ENCODE data around the gene LGALS9.
"Not testable (repeated sequence)": the region's sequence is repeated elsewhere in the genome, so short reads cannot be mapped to it uniquely, and the experiment has no call there.

LGALS9 gene

GRCh38 chr17:27669850-27670249, 38.9 kb downstream of the LGALS9 start:
- Histone ChIP-seq H3K27ac (no peak overlapping the region), H3K4me2 (no peak overlapping the region), H4K20me1 (no peaks in the 10 kb centered on the region), H3K4me3 (no peak overlapping the region), H3K36me3 (no peaks in the 10 kb centered on the region), H3K4me1 (no peaks in the 10 kb centered on the region), H3K9me3 (no peaks in the 10 kb centered on the region), H3K9ac (no peak overlapping the region), H3K27me3 (no peaks in the 10 kb centered on the region)
- TF ChIP-seq Cebpa-rat (IDR thresholded peaks at IDR 0.05), result no peak

- Histone ChIP-seq H3K9me3 (no peaks in the 10 kb centered on the region), H3K27ac (no peak overlapping the region), H3K9ac (no peak overlapping the region), H3K4me2 (no peak overlapping the region), H3K4me1 (no peaks in the 10 kb centered on the region), H3K4me3 (no peak overlapping the region), H3K36me3 (no peaks in the 10 kb centered on the region), H3K27me3 (no peaks in the 10 kb centered on the region), H4K20me1 (no peaks in the 10 kb centered on the region)
- TF ChIP-seq Cebpa-rat (IDR thresholded peaks at IDR 0.05), result no peak
Observed at GRCh38 chr17:27670791-27671590, 40.0 kb downstream of the LGALS9 start.

GRCh38 chr17:27671591-27671910, 40.6 kb downstream of the LGALS9 start:
- no peak overlapping the region for H3K4me3 ChIP-seq

GRCh38 chr17:27671977-27672480, 41.0 kb downstream of the LGALS9 start:
- H3K4me2 ChIP-seq, H4K20me1 ChIP-seq, H3K27me3 ChIP-seq, H3K27ac ChIP-seq, H3K4me3 ChIP-seq, H3K4me1 ChIP-seq, H3K9me3 ChIP-seq, H3K36me3 ChIP-seq, H3K9ac ChIP-seq: not testable (repeated sequence)

More at GRCh38 chr17:27671591-27671910, 40.6 kb downstream of the LGALS9 start:
- no peak for TF ChIP-seq Cebpa-rat (IDR thresholded peaks at IDR 0.05)
- no peaks in the 10 kb centered on the region for H3K27me3 ChIP-seq
- no peaks in the 10 kb centered on the region for H3K9me3 ChIP-seq
- no peaks in the 10 kb centered on the region for H4K20me1 ChIP-seq
- no peak overlapping the region for H3K9ac ChIP-seq
- H3K4me1 ChIP-seq, result no peaks in the 10 kb centered on the region
- no peak overlapping the region for H3K4me2 ChIP-seq
- H3K36me3 ChIP-seq, result no peaks in the 10 kb centered on the region
- H3K27ac ChIP-seq, result no peak overlapping the region

GRCh38 chr17:27674335-27674734, 43.3 kb downstream of the LGALS9 start:
- H3K4me1 ChIP-seq, result no peaks in the 10 kb centered on the region
- H3K9me3 ChIP-seq, result no peaks in the 10 kb centered on the region
- H3K27me3 ChIP-seq, result no peaks in the 10 kb centered on the region
- no peaks in the 10 kb centered on the region for H4K20me1 ChIP-seq
- H3K27ac ChIP-seq, result no peak overlapping the region
- H3K36me3 ChIP-seq, result no peaks in the 10 kb centered on the region
- no peak overlapping the region for H3K4me3 ChIP-seq
- H3K4me2 ChIP-seq, result no peak overlapping the region
- no peak overlapping the region for H3K9ac ChIP-seq
- TF ChIP-seq Cebpa-rat (IDR thresholded peaks at IDR 0.05), result no peak

- no peak for TF ChIP-seq Cebpa-rat (IDR thresholded peaks at IDR 0.05)
- Histone ChIP-seq H3K9me3 (no peaks in the 10 kb centered on the region), H3K27ac (no peak overlapping the region)
Observed at GRCh38 chr17:27677191-27677590, 46.2 kb downstream of the LGALS9 start.

GRCh38 chr17:27686322-27686721, 55.3 kb downstream of the LGALS9 start:
- not testable (repeated sequence) for H4K20me1 ChIP-seq, H3K4me3 ChIP-seq, H3K4me1 ChIP-seq, H3K27me3 ChIP-seq, H3K27ac ChIP-seq, H3K36me3 ChIP-seq, H3K9ac ChIP-seq, H3K4me2 ChIP-seq
- peaks cover 36% of the 10 kb centered on the region for H3K9me3 ChIP-seq

More at GRCh38 chr17:27677191-27677590, 46.2 kb downstream of the LGALS9 start:
- Histone ChIP-seq H3K4me1 (no peaks in the 10 kb centered on the region), H3K9ac (no peak overlapping the region), H4K20me1 (no peaks in the 10 kb centered on the region), H3K27me3 (no peaks in the 10 kb centered on the region), H3K4me3 (no peak overlapping the region), H3K36me3 (no peaks in the 10 kb centered on the region), H3K4me2 (no peak overlapping the region)

GRCh38 chr17:27690882-27691281, 59.9 kb downstream of the LGALS9 start:
- no peaks in the 10 kb centered on the region for H3K4me1 ChIP-seq
- no peak overlapping the region for H3K4me2 ChIP-seq
- H3K4me3 ChIP-seq, result no peak overlapping the region
- H3K27ac ChIP-seq, result no peak overlapping the region
- no peaks in the 10 kb centered on the region for H4K20me1 ChIP-seq
- peaks cover 43% of the 10 kb centered on the region for H3K9me3 ChIP-seq
- H3K27me3 ChIP-seq, result no peaks in the 10 kb centered on the region
- H3K36me3 ChIP-seq, result no peaks in the 10 kb centered on the region
- no peak overlapping the region for H3K9ac ChIP-seq
- TF ChIP-seq Cebpa-rat (IDR thresholded peaks at IDR 0.05), result no peak

GRCh38 chr17:27695254-27695814, 64.3 kb downstream of the LGALS9 start:
- not testable (repeated sequence) for H4K20me1 ChIP-seq, H3K36me3 ChIP-seq, H3K27ac ChIP-seq, H3K4me1 ChIP-seq, H3K27me3 ChIP-seq, H3K4me3 ChIP-seq, H3K4me2 ChIP-seq, H3K9ac ChIP-seq
- H3K9me3 ChIP-seq, result peaks cover 57% of the 10 kb centered on the region

Measured in BLaER1 (cell line).